ENCODE results near the gene EPN2. TPM values are rescaled to one million over a fixed set of nuclear protein-coding genes. Genes with fewer than 3 reads are reported as not detected.

EPN2 gene
- polyA plus RNA-seq, 3 donors, result 0.93 TPM; not detected in 2

GRCh38 chr17:19341211-19341631, 104.1 kb downstream of the EPN2 start:
- no peak overlapping the region for H3K27ac ChIP-seq (ENCODE audit: low read depth in 1 of 2, low read length in 2 of 2)
- peaks cover 13 to 40% (median 25%) of the 10 kb centered on the region in 3 donors for H3K27me3 Mint-ChIP-seq (ENCODE audit: low read depth in 3 of 3)
- no peaks in the 10 kb centered on the region for H4K20me1 ChIP-seq (ENCODE audit: insufficient read depth, low read length)
- intact Hi-C loops (cut with micrococcal nuclease), result no loop called here
- no peaks in the 10 kb centered on the region for H3K9me3 ChIP-seq (replicated peaks in 1 of 2; ENCODE audit: control insufficient read depth in 1 of 2, insufficient read depth in 1 of 2, low read length in 2 of 2)
- no peak overlapping the region for H3K4me2 ChIP-seq (replicated peaks; ENCODE audit: extremely low read depth, low read length, poor library complexity, severe bottlenecking)
- no peak overlapping the region for H3K4me3 ChIP-seq (replicated peaks in 1 of 3; ENCODE audit: low read depth in 2 of 3, low read length in 3 of 3)
- no peaks in the 10 kb centered on the region for H3K36me3 ChIP-seq (replicated peaks in 1 of 2; ENCODE audit: control insufficient read depth in 1 of 2, insufficient read depth in 2 of 2, low read length in 2 of 2)
- TF ChIP-seq, protein P1, sequence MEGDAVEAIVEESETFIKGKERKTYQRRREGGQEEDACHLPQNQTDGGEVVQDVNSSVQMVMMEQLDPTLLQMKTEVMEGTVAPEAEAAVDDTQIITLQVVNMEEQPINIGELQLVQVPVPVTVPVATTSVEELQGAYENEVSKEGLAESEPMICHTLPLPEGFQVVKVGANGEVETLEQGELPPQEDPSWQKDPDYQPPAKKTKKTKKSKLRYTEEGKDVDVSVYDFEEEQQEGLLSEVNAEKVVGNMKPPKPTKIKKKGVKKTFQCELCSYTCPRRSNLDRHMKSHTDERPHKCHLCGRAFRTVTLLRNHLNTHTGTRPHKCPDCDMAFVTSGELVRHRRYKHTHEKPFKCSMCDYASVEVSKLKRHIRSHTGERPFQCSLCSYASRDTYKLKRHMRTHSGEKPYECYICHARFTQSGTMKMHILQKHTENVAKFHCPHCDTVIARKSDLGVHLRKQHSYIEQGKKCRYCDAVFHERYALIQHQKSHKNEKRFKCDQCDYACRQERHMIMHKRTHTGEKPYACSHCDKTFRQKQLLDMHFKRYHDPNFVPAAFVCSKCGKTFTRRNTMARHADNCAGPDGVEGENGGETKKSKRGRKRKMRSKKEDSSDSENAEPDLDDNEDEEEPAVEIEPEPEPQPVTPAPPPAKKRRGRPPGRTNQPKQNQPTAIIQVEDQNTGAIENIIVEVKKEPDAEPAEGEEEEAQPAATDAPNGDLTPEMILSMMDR (IDR thresholded peaks at IDR 0.05), result no peak
- H3K36me3 Mint-ChIP-seq, result no peaks in the 10 kb centered on the region
- DNase-seq, result no peak
- no peak overlapping the region for H3K9ac ChIP-seq (ENCODE audit: insufficient read depth, low read length, poor library complexity, severe bottlenecking)
- no peak overlapping the region for H3K27ac Mint-ChIP-seq
- no peak overlapping the region for H2AFZ ChIP-seq (ENCODE audit: insufficient read depth, low read depth, low read length, poor library complexity, severe bottlenecking)
- WGBS (ENCODE audit: insufficient coverage), result 73% methylated on average over 5 of the region's 7 CpGs
- no peaks in the 10 kb centered on the region for H3K4me1 Mint-ChIP-seq
- H3K27me3 ChIP-seq (ENCODE audit: control insufficient read depth in 2 of 2, insufficient read depth in 2 of 2, low read length in 2 of 2), result peaks cover 0 to 23% of the 10 kb centered on the region in 2 donors
- peaks cover 0 to 3% (median 0%) of the 10 kb centered on the region in 7 donors for H3K9me3 Mint-ChIP-seq
- H3K4me1 ChIP-seq (ENCODE audit: control insufficient read depth in 1 of 2, insufficient read depth in 2 of 2, low read length in 2 of 2), result no peaks in the 10 kb centered on the region
- H3K4me3 Mint-ChIP-seq, result peak overlapping the region in 1 of 2 donors; percentile 13
- H3K79me2 ChIP-seq (ENCODE audit: insufficient read depth, low read length), result no peaks in the 10 kb centered on the region

GRCh38 chr17:19341641-19342610, 104.8 kb downstream of the EPN2 start:
- Mint-ChIP-seq H3K4me1 (no peaks in the 10 kb centered on the region), H3K27ac (no peak overlapping the region), H3K27me3 (ENCODE audit: low read depth in 3 of 3) (peaks cover 12 to 37% (median 23%) of the 10 kb centered on the region in 3 donors), H3K36me3 (no peaks in the 10 kb centered on the region), H3K4me3 (peak overlapping the region in 1 of 2 donors; percentile 5), H3K9me3 (peaks cover 0 to 3% (median 0%) of the 10 kb centered on the region in 7 donors)
- TF ChIP-seq, protein P1 (IDR thresholded peaks at IDR 0.05), result no peak
- Histone ChIP-seq H3K27me3 (ENCODE audit: control insufficient read depth in 2 of 2, insufficient read depth in 2 of 2, low read length in 2 of 2) (peaks cover 0 to 23% of the 10 kb centered on the region in 2 donors), H3K36me3 (replicated peaks in 1 of 2; ENCODE audit: control insufficient read depth in 1 of 2, insufficient read depth in 2 of 2, low read length in 2 of 2) (no peaks in the 10 kb centered on the region), H3K9ac (ENCODE audit: insufficient read depth, low read length, poor library complexity, severe bottlenecking) (no peak overlapping the region), H2AFZ (ENCODE audit: insufficient read depth, low read depth, low read length, poor library complexity, severe bottlenecking) (no peak overlapping the region), H3K4me2 (replicated peaks; ENCODE audit: extremely low read depth, low read length, poor library complexity, severe bottlenecking) (no peak overlapping the region), H3K27ac (ENCODE audit: low read depth in 1 of 2, low read length in 2 of 2) (no peak overlapping the region), H4K20me1 (ENCODE audit: insufficient read depth, low read length) (no peaks in the 10 kb centered on the region), H3K4me3 (replicated peaks in 1 of 3; ENCODE audit: low read depth in 2 of 3, low read length in 3 of 3) (no peak overlapping the region), H3K4me1 (ENCODE audit: control insufficient read depth in 1 of 2, insufficient read depth in 2 of 2, low read length in 2 of 2) (no peaks in the 10 kb centered on the region), H3K9me3 (replicated peaks in 1 of 2; ENCODE audit: control insufficient read depth in 1 of 2, insufficient read depth in 1 of 2, low read length in 2 of 2) (no peaks in the 10 kb centered on the region), H3K79me2 (ENCODE audit: insufficient read depth, low read length) (no peaks in the 10 kb centered on the region)
- WGBS (ENCODE audit: insufficient coverage), result 86% methylated on average over 20 of the region's 20 CpGs
- DNase-seq, result peak in 1 of 3 donors; percentile 2
- intact Hi-C loops (cut with micrococcal nuclease), result no loop called here

Measured in CD14-positive monocyte (primary cell).